Stimulated activated CD4-positive, alpha-beta T cell treated with anti-CD3 and anti-CD28 coated beads, TNF-alpha, amount 100 ng/mL, for 48 hours (primary cell): ENCODE data around the gene SLC25A51.
"Not testable (repeated sequence)": the region's sequence is repeated elsewhere in the genome, so short reads cannot be mapped to it uniquely, and the experiment has no call there.

Experiments used
- DNase-seq, 3 donors: peaks; one replicate each; pipeline ENCODE4 v3.0.0-alpha.2; 2020; ENCODE audit warnings: low read depth in 3 of 3

The SLC25A51 gene

DNA sequence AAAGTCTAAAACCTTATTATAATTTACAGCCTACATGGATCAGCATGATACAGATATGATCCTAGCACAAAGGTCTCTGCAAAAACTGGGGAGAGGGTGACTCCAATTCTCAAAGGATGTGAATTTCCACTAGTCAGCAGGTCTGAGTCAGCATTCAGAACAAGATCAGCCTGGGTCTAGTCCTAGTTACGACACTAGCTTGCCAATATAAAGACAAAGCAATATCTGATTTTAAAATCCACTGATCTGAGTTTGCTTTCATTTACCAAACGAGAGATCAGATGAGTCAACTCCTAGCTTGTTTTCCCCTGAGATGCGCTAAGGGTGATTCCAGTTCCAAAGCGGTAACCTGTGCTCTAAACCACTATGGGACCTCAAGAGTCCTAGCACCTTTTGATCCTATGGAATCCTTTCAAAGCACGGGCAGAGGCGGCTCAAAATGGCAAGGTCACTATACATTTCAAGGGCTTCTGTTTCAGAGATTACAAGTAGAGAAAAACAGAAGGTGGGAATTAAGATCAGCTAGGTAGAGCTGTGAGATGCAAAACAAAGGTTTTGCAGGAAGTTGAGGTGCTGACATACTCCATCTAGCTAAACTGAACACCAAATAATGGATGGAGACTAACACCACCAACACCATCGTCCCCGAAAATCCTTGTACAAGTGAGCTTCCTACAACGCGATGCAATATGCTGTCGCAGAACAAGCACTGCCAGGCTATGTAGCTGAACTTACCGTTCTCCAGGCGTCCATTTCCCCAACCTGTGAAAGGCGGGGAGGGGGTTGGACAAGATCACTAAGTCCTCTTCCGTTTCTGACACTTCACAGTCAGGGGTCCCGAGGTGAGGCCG lies 906 bp downstream of the SLC25A51 start:
- DNase-seq, result peak in 1 of 3 donors; percentile 3

DNA sequence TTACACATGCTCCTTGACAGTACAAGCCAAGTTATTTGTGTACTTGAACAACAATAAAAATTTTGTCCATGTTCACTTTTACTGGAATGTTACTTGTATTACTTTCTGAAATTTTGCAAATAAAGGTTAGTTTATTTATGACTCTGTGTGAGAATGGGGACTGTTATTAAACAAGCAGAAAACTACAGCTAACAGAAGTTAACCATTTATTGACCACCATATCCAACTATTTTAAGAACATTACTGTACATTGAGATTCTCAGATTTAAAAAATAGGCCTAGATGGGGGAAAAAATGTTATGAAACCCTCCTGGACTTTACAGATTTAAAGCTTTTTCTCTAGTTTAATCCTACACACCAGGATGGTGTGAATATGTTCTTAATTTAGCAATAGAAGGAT lies 1.8 kb downstream of the SLC25A51 start:
- DNase-seq, result no peak

DNA sequence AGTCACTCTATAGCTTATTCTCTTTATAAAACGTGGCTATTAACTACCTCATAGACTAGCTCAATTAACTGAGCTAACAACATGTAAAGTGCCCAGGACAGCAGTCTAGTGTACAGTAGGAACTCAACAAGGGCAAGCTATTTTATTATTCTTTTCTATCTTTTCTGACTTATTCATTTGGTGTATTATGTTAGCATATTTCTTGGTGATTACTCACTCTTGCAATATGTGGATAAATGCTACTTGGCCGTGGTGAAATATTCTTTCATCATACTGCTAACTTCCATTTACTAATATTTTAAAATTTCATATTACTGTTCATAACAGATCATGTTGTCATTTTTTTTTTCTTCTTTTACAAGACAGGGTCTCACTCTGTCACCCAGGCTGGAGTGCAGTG lies 4.9 kb downstream of the SLC25A51 start:
- DNase-seq, result no peak

DNA sequence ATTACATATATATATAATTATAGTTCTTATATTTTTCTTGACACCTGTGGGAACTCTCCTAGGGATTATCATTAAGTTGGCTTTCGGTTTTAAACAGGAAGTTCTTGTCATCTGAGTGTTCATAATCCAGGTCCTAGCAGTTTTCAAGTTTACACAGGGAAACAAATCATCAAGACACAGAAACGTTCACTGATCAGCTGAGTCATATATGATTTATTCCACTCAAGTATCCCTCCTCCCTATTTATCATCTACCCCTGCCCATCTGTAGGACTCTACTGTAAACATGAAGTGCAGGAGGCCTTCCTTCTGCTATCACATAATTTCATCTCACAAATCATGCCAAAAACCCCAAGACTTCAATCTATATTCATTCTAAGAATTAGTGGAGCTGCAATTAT lies 6.3 kb downstream of the SLC25A51 start:
- DNase-seq, result no peak

DNA sequence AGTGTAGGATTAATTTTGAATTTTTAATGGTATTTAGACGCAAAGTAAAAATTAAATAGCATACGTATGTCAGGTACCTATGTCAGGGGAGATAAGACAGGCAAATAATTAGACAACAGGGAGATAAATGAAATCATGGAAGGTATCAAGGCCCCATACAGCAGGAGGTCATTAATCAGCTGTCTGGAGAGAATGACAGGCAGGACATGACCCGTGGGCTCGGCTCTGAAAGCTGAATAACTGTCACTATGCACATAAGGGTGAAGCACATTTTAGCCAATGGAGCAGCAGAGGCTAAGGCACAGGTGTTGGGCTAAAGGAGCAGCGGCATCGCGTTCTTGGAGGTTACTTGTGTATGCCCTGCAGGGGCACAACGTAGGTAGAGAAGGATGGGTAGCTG lies 11.9 kb downstream of the SLC25A51 start:
- DNase-seq, result no peak

DNA sequence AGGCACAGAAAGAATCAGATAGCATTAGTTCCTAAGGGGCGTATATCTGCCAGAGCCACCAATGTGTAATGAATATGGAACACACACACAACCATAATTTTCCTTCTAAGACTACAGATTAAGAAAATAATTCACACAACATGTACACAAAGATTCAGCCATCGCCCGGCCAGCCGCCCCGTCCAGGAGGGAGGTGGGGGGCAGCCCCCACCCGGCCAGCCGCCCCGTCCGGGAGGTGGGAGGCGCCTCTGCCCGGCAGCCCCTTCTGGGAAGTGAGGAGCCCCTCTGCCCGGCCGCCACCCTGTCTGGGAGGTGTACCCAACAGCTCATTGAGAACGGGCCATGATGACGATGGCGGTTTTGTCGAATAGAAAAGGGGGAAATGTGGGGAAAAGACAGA lies 12.9 kb downstream of the SLC25A51 start:
- DNase-seq, result not testable (repeated sequence)

DNA sequence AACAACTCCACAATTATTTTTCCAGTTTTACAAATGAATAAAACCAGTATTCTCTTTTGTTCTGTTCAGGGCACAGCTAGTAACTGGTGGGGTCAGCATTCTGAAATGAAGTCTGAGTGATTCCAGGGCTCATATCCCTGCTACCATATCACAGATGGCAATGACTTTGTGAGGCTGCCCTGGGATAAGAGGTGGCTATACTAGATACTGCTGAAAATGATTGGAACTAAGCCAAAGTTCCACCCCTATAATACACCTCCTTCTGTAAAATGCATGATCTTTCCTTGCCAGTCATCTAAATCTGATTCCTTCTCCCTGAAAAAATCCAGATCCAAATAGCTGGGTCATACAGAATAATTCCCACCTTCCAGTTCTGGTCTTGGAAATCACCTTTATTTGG lies 14.4 kb downstream of the SLC25A51 start:
- no peak for DNase-seq

DNA sequence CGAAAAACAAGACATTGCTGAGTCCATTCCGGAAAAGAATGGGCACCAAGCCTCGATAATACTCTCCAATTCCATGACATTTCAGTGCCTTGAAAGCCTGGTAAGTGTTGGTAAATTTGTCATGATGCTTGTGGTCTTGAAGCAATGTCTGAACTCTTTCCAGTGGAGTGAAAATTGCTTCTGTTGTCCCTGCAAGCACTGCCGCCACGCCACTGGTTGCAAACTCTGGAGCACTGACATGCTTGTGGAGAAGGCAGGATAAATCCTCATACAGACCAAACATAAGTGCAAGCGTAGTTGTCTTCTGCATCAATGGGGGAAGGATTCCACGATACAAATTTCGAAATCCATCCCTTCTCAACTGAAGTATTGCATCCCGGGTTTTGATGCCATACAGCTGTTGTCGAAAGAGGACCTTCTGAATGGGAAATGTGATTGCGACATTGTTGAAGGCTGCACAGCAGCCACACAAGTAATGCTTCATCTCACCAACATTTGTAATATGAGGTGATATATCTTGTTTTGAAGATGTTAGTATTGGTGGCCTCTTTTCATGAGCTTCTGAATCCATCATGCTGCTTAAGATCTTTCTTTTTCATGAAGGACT lies 15.8 kb downstream of the SLC25A51 start:
- DNase-seq, result not testable (repeated sequence)

DNA sequence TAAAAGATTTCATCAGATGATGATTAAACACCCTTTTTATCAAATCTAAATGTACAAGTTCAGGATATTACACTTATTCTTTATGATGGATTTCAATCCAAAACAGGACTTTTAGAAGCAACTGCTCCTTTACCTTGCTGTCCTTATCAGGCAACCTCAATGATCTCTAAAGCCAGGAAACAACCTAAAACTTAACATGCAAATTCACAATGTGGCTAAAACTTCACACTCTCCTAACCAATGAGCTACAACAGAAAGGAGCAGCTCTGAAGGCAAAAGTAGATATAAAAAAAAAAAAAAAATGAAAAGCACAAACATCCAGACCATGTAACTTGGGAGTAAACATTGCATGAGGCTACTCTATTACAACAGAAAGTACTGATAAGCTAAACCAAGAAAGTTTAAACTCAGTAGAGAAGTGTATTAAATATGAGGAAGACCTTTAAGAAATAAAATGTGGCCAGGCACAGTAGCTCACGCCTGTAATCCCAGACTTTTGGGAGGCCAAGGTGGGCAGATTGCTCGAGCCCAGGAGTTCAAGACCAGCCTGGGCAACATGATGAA lies 22.9 kb downstream of the SLC25A51 start:
- no peak for DNase-seq

DNA sequence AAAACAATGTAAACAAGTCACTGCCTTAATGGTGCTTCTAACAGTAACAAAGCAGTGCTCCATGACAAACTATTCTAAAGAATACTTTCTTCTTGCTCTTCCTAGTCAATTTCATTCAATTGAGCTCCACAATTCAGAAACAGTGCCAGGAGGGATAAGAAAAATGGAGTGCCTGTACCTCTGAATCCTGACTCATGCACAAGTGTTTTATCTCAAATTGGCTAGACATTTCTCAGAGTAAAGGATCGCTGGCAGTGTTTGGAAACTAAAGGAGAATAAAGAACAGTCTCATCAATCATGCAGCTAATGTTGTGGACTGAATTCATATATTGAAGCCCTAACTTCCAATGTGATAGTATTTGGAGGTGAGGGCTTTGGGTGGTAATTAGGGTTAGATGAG lies 27.6 kb downstream of the SLC25A51 start:
- DNase-seq, result no peak

DNA sequence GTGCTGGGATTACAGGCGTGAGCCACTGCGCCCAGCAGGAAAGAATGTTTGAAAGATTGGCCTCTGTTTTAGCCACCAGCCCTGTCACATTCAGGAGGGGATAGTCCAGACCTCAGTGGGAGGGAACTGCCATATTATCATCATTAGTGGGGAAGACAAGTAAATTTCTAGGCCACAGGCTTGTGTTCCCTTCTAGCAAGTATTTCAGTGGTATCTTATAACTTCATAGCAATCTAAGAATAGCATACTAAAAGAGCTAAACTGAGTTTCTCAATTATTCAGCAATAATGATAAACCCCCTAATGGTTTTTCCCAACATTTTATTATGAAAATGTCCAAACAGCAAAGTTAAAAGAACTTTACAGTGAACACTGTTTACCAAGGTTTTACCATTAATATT lies 30.0 kb downstream of the SLC25A51 start:
- no peak for DNase-seq

DNA sequence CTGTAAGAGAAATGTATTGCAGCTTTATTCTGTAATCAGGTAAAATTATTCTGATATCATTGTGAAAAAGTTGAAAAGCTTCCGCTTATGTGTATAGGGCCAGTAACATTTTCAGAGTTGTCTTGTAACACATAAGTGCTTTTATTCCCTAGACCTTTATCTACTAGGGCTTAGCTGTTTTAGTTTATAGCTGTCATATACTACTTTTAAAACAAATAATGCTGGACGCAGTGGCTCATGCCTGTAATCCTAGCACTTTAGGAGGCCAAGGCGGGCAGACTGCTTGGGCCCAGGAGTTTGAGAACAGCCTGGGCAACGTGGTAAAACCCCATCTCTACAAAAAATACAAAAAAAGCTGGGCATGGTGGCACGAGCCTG lies 33.1 kb downstream of the SLC25A51 start:
- no peak for DNase-seq

DNA sequence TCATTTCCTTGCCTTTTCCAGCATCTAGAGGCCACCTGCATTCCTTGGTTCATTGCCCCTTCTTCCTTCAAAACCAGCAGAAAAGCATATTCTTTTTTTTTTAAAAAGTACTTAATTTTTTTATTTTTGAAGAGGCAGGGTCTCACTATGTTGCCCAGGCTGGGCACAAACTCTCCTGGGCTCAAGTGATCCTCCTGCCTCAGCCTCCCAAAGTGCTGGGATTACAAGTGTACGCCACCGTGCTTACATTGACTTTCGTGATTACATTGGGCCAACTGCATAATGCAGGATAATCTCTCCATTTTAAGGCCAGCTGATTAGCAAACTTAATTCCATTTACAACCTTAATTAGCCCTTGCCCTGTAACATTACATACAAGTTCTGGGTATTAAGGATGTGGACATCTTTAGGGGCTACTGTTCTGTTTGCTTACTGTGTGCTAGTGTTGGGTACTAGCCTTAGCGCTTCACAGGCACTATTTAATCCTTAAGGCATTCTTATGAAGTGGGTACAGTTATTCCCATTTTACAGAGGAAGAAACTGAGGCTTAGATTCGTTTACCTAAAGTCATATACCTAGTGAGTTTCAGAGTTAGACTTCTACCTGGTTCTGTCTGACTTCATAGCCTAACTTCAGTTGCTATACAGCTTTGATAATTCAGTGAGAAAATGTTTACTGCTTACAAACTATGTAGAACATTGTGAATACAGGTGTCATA lies 33.7 kb downstream of the SLC25A51 start:
- DNase-seq, result no peak

DNA sequence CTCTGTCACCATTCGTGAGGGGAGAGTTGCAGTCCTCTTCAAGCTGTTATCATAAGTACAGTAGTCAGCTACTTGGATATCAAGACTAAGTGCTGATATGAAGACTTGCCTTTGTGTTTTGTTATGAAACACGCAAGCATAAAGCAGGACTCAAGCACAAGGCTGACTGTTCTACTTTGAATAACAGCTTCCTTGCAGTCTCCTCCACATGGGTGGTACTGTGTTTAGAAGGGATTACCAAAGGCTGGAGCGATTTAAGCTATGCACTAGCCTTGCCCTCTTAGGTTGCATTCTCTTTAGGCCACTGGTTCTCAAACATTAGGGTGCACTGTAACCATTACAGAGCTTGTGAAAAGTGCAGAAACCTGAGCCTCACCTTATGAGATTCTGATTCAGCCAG lies 41.4 kb downstream of the SLC25A51 start:
- DNase-seq, result no peak

DNA sequence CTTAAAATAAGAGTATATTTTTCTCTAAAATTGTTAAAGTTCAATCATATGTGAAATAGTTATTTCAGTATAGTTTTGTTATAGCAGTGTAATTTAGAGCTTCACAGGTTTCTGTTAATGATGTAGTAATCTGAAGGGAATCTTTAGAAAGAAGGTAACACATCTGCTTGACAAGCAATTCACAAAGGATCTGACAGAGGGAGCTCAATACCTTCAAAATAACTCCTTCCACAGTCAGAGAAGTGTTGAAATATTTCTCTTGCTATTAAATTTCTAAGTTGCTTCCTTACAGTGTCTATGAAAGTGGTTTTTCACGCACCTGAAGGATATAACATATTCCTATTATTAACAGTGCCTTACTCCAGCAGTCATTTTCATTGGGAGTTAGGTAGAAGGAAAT lies 44.9 kb downstream of the SLC25A51 start:
- no peak for DNase-seq

DNA sequence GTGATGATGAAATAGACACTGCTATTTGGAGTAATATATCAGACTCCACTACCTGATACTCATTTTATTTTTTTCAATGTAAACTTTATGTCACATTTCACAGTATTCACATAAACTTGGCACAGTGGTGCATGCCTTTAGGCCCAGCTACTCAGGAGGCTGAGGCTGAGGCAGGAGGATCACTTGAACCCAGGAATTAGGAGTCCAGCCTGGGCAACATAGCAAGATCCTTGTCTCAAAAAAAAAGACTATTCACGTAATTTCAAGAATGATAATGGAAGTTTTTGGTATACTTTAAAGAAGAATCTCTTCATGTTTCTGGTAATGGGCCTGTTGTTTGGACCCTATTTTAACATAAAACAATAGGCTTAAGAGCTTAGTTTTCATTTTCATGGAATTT lies 47.4 kb downstream of the SLC25A51 start:
- DNase-seq, result no peak

DNA sequence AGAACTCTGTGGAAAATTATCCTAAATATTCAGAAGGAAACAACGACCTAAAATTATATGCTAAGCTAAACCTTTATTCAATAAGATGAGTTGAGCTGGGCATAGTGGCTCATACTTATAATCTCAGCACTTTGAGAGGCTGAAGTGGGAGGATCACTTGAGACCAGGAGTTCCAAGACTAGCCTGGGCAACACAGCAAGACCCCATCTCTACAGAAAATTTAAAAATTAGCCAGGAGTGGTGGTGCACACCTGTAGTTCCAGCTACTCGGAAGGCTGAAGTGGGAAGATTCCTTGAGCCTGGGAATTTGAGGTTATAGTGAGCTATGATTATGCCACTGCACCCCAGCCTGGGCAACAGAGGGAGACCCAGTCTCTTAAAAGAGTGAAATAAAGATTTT lies 51.7 kb downstream of the SLC25A51 start:
- no peak for DNase-seq

DNA sequence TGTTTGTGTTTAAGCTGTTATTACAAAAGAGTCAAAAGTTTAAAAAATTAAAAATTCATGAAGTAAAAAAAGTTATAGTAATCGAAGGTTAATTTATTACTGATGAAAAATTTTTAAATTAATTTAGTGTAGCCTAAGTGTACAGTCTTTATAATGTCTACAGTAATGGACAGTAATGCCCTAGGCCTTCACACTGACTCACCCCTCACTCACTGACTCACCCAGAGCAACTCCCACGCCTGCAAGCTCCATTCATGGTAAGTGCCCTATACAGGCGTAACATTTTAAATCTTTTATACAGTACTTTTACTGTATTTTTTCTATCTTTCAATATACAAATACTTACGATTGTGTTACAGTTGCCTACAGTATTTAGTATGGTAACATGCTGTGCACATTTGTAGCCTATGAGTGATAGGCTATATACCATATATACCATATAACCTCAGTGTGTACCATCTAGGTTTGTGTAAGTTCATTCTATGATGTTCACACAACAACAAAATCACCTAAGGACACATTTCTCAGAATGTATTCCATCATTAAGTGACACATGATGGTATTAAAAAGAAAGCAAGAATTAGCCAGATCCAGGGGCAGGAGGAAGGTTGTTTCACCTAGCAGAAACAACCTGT lies 63.2 kb downstream of the SLC25A51 start:
- DNase-seq, result peak in 2 of 3 donors; percentile 4 to 11

DNA sequence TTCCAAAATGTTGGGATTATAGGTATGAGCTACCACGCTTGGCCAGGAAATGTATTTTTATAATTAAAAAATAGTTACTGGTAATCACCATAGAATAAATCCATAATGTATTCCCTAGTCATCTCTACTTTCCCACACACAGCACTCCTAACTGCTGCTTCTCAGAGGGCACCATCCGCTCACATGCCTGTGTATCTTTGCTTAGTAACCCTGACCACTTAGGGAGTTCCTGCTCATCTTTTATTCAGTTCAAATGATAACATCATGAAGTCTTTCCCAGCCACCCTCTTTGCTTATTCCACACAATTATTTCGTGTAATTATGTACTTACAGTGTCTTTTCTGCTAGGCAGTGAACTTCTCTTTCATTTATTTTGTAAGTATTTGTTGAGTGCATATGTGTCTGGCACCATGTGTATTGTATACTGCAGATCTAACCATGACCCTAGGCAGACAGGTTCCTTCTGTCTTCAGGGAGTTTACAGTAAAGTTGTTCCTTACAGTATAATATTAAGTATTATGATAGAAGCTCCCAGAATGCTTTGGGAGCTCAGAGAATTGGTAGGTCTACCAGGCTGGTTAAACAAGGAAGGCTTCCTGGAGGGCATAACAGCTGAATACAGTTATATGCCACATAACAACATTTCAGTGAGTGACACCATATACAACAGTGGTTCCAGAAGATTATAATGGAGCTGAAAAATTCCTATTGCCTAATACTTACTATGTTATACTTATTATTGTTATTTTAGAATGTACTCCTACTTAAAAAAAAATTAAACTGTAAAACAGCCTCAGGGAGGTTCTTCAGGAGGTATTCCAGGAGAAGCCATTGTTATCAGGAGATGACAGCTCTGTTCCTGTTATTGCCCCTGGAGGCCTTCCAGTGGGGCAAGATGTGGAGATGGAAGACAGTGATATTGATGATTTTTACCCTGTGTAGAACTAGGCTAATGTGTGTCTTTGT lies 64.1 kb downstream of the SLC25A51 start:
- DNase-seq, result no peak
